Panc1 (cell line): ENCODE measurements around the gene EIF6.

Source experiments
- CTCF ChIP-seq: fragments of 450-650 bp; IDR thresholded peaks from 2 replicates; pipeline ENCODE4 v1.5.1; 2017; ENCODE audit warnings: mild to moderate bottlenecking
- POLR2AphosphoS5 ChIP-seq: IDR thresholded peaks from 2 replicates; pipeline ENCODE4 v1.6.1; 2012; ENCODE audit warnings: mild to moderate bottlenecking, low read depth, low read length, moderate library complexity
- REST ChIP-seq, 2 experiments: IDR thresholded peaks; 2 replicates each; pipeline ENCODE4 v1.6.1; 2011 to 2012; ENCODE audit warnings: low read depth in 2 of 2, control low read depth in 1 of 2, low read length in 1 of 2, mild to moderate bottlenecking in 1 of 2, moderate library complexity in 1 of 2; ENCODE audit not compliant: insufficient read depth in 1 of 2
- SIN3A ChIP-seq: IDR thresholded peaks from 2 replicates; pipeline ENCODE4 v1.6.1; 2012; ENCODE audit warnings: low read depth, mild to moderate bottlenecking, low read length, moderate library complexity, borderline replicate concordance; ENCODE audit not compliant: insufficient read depth
- TCF7L2 ChIP-seq: IDR thresholded peaks from 2 replicates; pipeline ENCODE4 v1.6.1; 2011; ENCODE audit warnings: mild to moderate bottlenecking, low read depth, low read length, inconsistent platforms

GRCh38 chr20:35303382-35303734, 18.8 kb upstream of the EIF6 start:
- TF ChIP-seq CTCF = no peak
- TF ChIP-seq TCF7L2 = no peak
- TF ChIP-seq POLR2AphosphoS5 = no peak
- TF ChIP-seq SIN3A = no peak
- no peak for TF ChIP-seq REST (IDR thresholded peaks at IDR 0.05; ENCODE audit: insufficient read depth in 1 of 2, low read depth in 2 of 2, low read length in 1 of 2)
